PC-9 (cell line): ENCODE data around the gene OR2J3. TPM values are rescaled to one million over a fixed set of nuclear protein-coding genes. Genes with fewer than 3 reads are reported as not detected.

ENCODE experiments used
- BruUV-seq: library from RNA; stranded (reverse); fragments of 400-500 nt; replicated peaks from 2 replicates; lab custom pipeline; 2021; lab: Mats Ljungman, UMichigan
- CTCF ChIA-PET: fragments of 300-600 bp; sonication (Branson Sonifier 250); formaldehyde crosslinking; loops from one replicate; lab custom pipeline; 2022; ENCODE audit warnings: antibody characterized with exemption; lab: Charles Lee
- POLR2A ChIA-PET: fragments of 300-600 bp; sonication (Branson Sonifier 250); formaldehyde crosslinking; loops from one replicate; lab custom pipeline; 2022; ENCODE audit warnings: antibody characterized with exemption; ENCODE audit not compliant: unreplicated experiment; lab: Charles Lee
- DNase-seq, 2 experiments: peaks; one replicate each; pipeline versions ENCODE4 v3.0.0 to v3.0.0-alpha.2; 2015 to 2022; ENCODE audit warnings: mixed read lengths in 1 of 2
- H2AFZ ChIP-seq: fragments of 200-600 bp; sonication (generic); 2 replicates; pipeline ENCODE4 v1.8.1; 2017; ENCODE audit warnings: antibody characterized with exemption
- H3F3A ChIP-seq: fragments of 200-600 bp; sonication (generic); 2 replicates; pipeline ENCODE4 v1.8.1; 2017; ENCODE audit warnings: antibody characterized with exemption, mild to moderate bottlenecking, low read depth; ENCODE audit not compliant: insufficient read depth
- H3K27ac ChIP-seq: fragments of 200-600 bp; sonication (generic); 2 replicates; pipeline ENCODE4 v1.6.1; 2016; ENCODE audit warnings: mixed run types
- H3K27me3 ChIP-seq: fragments of 200-600 bp; sonication (generic); 2 replicates; pipeline ENCODE4 v1.6.1; 2016; ENCODE audit warnings: low read depth, mixed run types; ENCODE audit not compliant: insufficient read depth
- H3K36me3 ChIP-seq: fragments of 200-600 bp; sonication (generic); 2 replicates; pipeline ENCODE4 v1.6.1; 2016; ENCODE audit warnings: low read depth, mixed run types
- H3K4me1 ChIP-seq: fragments of 200-600 bp; sonication (generic); replicated peaks from 2 replicates; pipeline ENCODE4 v1.6.1; 2016; ENCODE audit warnings: mixed run types; ENCODE audit not compliant: insufficient read depth
- H3K4me2 ChIP-seq: fragments of 200-600 bp; sonication (generic); 2 replicates; pipeline ENCODE4 v1.6.1; 2017; ENCODE audit warnings: mixed run types
- H3K4me3 ChIP-seq: fragments of 200-600 bp; sonication (generic); 2 replicates; pipeline ENCODE4 v1.6.1; 2016; ENCODE audit warnings: mixed run types
- H3K79me2 ChIP-seq: fragments of 200-600 bp; sonication (generic); 2 replicates; pipeline ENCODE4 v1.6.1; 2017; ENCODE audit warnings: low read depth, mixed run types
- H3K9me2 ChIP-seq: fragments of 200-600 bp; sonication (generic); 2 replicates; pipeline ENCODE4 v1.8.1; 2017; ENCODE audit warnings: mild to moderate bottlenecking; ENCODE audit not compliant: insufficient read depth
- H3K9me3 ChIP-seq: fragments of 200-600 bp; sonication (generic); 2 replicates; pipeline ENCODE4 v1.8.1; 2016; ENCODE audit warnings: low read depth; ENCODE audit not compliant: insufficient read depth
- H4K20me1 ChIP-seq: fragments of 200-600 bp; sonication (generic); 2 replicates; pipeline ENCODE4 v1.8.1; 2017; ENCODE audit not compliant: insufficient read depth
- CTCF ChIP-seq: fragments of 200-600 bp; sonication (generic); conservative IDR thresholded peaks from 2 replicates; pipeline ENCODE4 v1.6.1; 2017; ENCODE audit warnings: mixed run types, antibody characterized with exemption, mild to moderate bottlenecking, moderate library complexity
- EZH2 ChIP-seq: fragments of 200-600 bp; sonication (generic); IDR thresholded peaks from 2 replicates; pipeline ENCODE4 v1.8.0; 2017; ENCODE audit warnings: antibody characterized with exemption, low read depth
- intact Hi-C: fragments of 100-400 bp; cut with micrococcal nuclease; formaldehyde crosslinking; loops from one replicate; pipeline ENCODE4 v1.10.0; 2022; ENCODE audit not compliant: unreplicated experiment
- total RNA-seq: library from RNA; stranded (reverse); gene quantifications from 2 replicates; pipeline ENCODE4 v1.2.3, GENCODE V29; 2021

OR2J3 gene
- total RNA-seq, 1 experiment from 2014 or later, result not detected

GRCh38 chr6:29130644-29131043, 22.8 kb downstream of the OR2J3 start:
- Histone ChIP-seq H4K20me1 (no peaks in the 10 kb centered on the region), H3K4me2 (no peak overlapping the region), H3K4me1 (no peaks in the 10 kb centered on the region), H3K9me2 (no peaks in the 10 kb centered on the region), H3K27ac (no peak overlapping the region), H3K4me3 (no peak overlapping the region), H3K36me3 (no peaks in the 10 kb centered on the region), H3K27me3 (no peaks in the 10 kb centered on the region), H2AFZ (no peak overlapping the region), H3K79me2 (no peaks in the 10 kb centered on the region), H3K9me3 (no peaks in the 10 kb centered on the region), H3F3A (no peaks in the 10 kb centered on the region)
- TF ChIP-seq EZH2 (no peak), CTCF (no peak)
- POLR2A ChIA-PET, result no interaction called here
- DNase-seq, result no peak
- CTCF ChIA-PET, result no interaction called here
- no TSS peak for BruUV-seq
- intact Hi-C loops, result no loop called here

GRCh38 chr6:29131691-29132090, 23.8 kb downstream of the OR2J3 start:
- H3K4me2 ChIP-seq, result no peak overlapping the region
- BruUV-seq, result no TSS peak
- no peaks in the 10 kb centered on the region for H3K4me1 ChIP-seq
- no peak overlapping the region for H2AFZ ChIP-seq
- no peaks in the 10 kb centered on the region for H3K9me3 ChIP-seq
- no peaks in the 10 kb centered on the region for H3K79me2 ChIP-seq
- no peak overlapping the region for H3K4me3 ChIP-seq
- ChIA-PET CTCF (no interaction called here), POLR2A (no interaction called here)
- no peaks in the 10 kb centered on the region for H3K9me2 ChIP-seq
- TF ChIP-seq EZH2 (no peak), CTCF (no peak)
- no peak for DNase-seq
- H3F3A ChIP-seq, result no peaks in the 10 kb centered on the region
- intact Hi-C loops, result no loop called here
- no peaks in the 10 kb centered on the region for H3K36me3 ChIP-seq
- no peaks in the 10 kb centered on the region for H3K27me3 ChIP-seq
- H3K27ac ChIP-seq, result no peak overlapping the region
- no peaks in the 10 kb centered on the region for H4K20me1 ChIP-seq

- no peak overlapping the region for H3K27ac ChIP-seq
- H3K27me3 ChIP-seq, result no peaks in the 10 kb centered on the region
- H3K9me2 ChIP-seq, result no peaks in the 10 kb centered on the region
- H3K36me3 ChIP-seq, result no peaks in the 10 kb centered on the region
- no peak overlapping the region for H3K4me3 ChIP-seq
- H3K79me2 ChIP-seq, result no peaks in the 10 kb centered on the region
- BruUV-seq, result no TSS peak
- TF ChIP-seq EZH2 (no peak), CTCF (no peak)
- H3K4me1 ChIP-seq, result no peaks in the 10 kb centered on the region
- ChIA-PET POLR2A (no interaction called here), CTCF (no interaction called here)
- no peak overlapping the region for H2AFZ ChIP-seq
- no peak for DNase-seq
- H3K9me3 ChIP-seq, result no peaks in the 10 kb centered on the region
- no peak overlapping the region for H3K4me2 ChIP-seq
- H4K20me1 ChIP-seq, result no peaks in the 10 kb centered on the region
- intact Hi-C loops, result no loop called here
- H3F3A ChIP-seq, result no peaks in the 10 kb centered on the region
These were observed 29.9 kb downstream of the OR2J3 start for GRCh38 chr6:29137724-29138123.
